Transverse colon (tissue), 4 donors: ENCODE data around the gene ZFAND6. TPM values are rescaled to one million over a fixed set of nuclear protein-coding genes. Genes with fewer than 3 reads are reported as not detected.

Experiments used
- DNase-seq: peaks from one replicate; pipeline ENCODE4 v3.0.0-alpha.2; 2019
- H3K27ac ChIP-seq, 4 donors: fragments of 200-600 bp; sonication (generic); 2 replicates each; pipeline ENCODE4 v1.5.1; 2016 to 2018; ENCODE audit warnings: inconsistent platforms in 4 of 4
- H3K27me3 ChIP-seq: fragments of 200-600 bp; sonication (generic); 2 replicates; pipeline ENCODE4 v1.5.1; 2017; ENCODE audit warnings: inconsistent platforms
- H3K36me3 ChIP-seq, 4 donors: fragments of 200-600 bp; sonication (generic); 2 replicates each; pipeline ENCODE4 v1.5.1; 2017 to 2019; ENCODE audit warnings: inconsistent platforms in 4 of 4
- H3K4me1 ChIP-seq, 4 donors: fragments of 200-600 bp; sonication (generic); 2 replicates each; pipeline ENCODE4 v1.5.1; 2017 to 2020; ENCODE audit warnings: inconsistent platforms in 4 of 4
- H3K4me3 ChIP-seq, 4 donors: fragments of 200-600 bp; sonication (generic); 1 replicate in 1 of 4; 2 replicates in 3 of 4; pipeline versions ENCODE4 v1.5.1 to v1.6.1; 2017 to 2019; ENCODE audit warnings: inconsistent platforms in 4 of 4
- H3K9me3 ChIP-seq, 2 donors: fragments of 200-600 bp; sonication (generic); 2 replicates each; pipeline ENCODE4 v1.5.1; 2017 to 2019; ENCODE audit warnings: inconsistent platforms in 2 of 2
- CTCF ChIP-seq, 5 experiments: fragments of 200-600 bp in 3 of 5; fragments of 450-650 bp in 2 of 5; sonication (generic) in 3 of 5; IDR thresholded peaks; 1 replicate in 2 of 5; 2 replicates in 3 of 5; pipeline ENCODE4 v1.5.1; 2016 to 2017; ENCODE audit warnings: antibody characterized with exemption in 5 of 5, inconsistent platforms in 3 of 5, mild to moderate bottlenecking in 2 of 5, moderate library complexity in 1 of 5
- EP300 ChIP-seq: sonication (generic); formaldehyde crosslinking; IDR thresholded peaks from one replicate; pipeline ENCODE4 v1.6.1; 2017; ENCODE audit warnings: antibody characterized with exemption, low read depth
- POLR2A ChIP-seq: fragments of 450-650 bp; IDR thresholded peaks from one replicate; pipeline ENCODE4 v1.6.1; 2016; ENCODE audit warnings: antibody characterized with exemption, mild to moderate bottlenecking, moderate library complexity
- POLR2AphosphoS5 ChIP-seq, 3 donors: sonication (generic); formaldehyde crosslinking; IDR thresholded peaks; one replicate each; pipeline ENCODE4 v1.6.1; 2016; ENCODE audit warnings: antibody characterized with exemption in 3 of 3
- WGBS, 2 donors: methylation state at CpG; one replicate each; pipeline ENCODE4 v1.1.5; 2018; ENCODE audit warnings: low coverage in 1 of 2; 5-methylcytosine and 5-hydroxymethylcytosine counted together
- in situ Hi-C, 4 donors: fragments of 200-750 bp; cut with MboI; loops; one replicate each; pipeline versions ENCODE4 v1.15.0 to v1.15.1; 2017; ENCODE audit warnings: low sequenced_read_pairs in 3 of 4, low pct_ligation_motif_present in 1 of 4, low pct_unique_long_range_greater_than_20kb in 1 of 4
- intact Hi-C: fragments of 100-400 bp; cut with DNase I; formaldehyde crosslinking; loops from one replicate; pipeline ENCODE4 v1.15.1; 2023; ENCODE audit warnings: low total_unique reads
- total RNA-seq, 4 donors: library from RNA; depleted of rRNA; stranded (reverse); fragments of >200 nt; gene quantifications; one replicate each; pipeline ENCODE4 v1.1.0, GENCODE V29; 2016

The ZFAND6 gene
- total RNA-seq, 4 donors from 2014 or later = 86.7 to 195 (median 117) TPM

- Histone ChIP-seq H3K36me3 (no peaks in the 10 kb centered on the region), H3K27ac (peak overlapping the region in 2 of 4 donors; percentile 22 to 41), H3K9me3 (no peaks in the 10 kb centered on the region), H3K4me3 (no peak overlapping the region), H3K4me1 (peaks cover 0 to 19% (median 13%) of the 10 kb centered on the region in 4 donors), H3K27me3 (no peaks in the 10 kb centered on the region)
- in situ Hi-C loops (loop anchor here in 3 of 4 donors (25.0 kb wide), 2 partner anchors 100 to 275 kb away; partner anchors contain the start of genes MTHFS (in 2 of the 3) and ZFAND6 (in 2 of the 3)), intact Hi-C loops (no loop called here)
- no peak for DNase-seq
- 42 to 54% methylated on average over 4 to 6 of the region's 6 CpGs for WGBS, 2 donors
- TF ChIP-seq POLR2AphosphoS5 (IDR thresholded peaks at IDR 0.05) = peak in 1 of 3 donors; percentile 61
- no peak for TF ChIP-seq EP300
These were observed 102.6 kb downstream of the ZFAND6 start for GRCh38 chr15:80162059-80162554.

- H3K27me3 ChIP-seq = no peaks in the 10 kb centered on the region
- no peaks in the 10 kb centered on the region for H3K36me3 ChIP-seq
- no peak for DNase-seq
- WGBS, 2 donors = 87% methylated on average over 5 of the region's 5 CpGs; no CpG with 5 or more reads in 1 of the 2 donors
- no peak overlapping the region for H3K27ac ChIP-seq
- in situ Hi-C loops = loop anchor here in 3 of 4 donors (25.0 kb wide), 2 partner anchors 101 to 276 kb away; partner anchors contain the start of genes MTHFS (in 2 of the 3) and ZFAND6 (in 2 of the 3)
- H3K9me3 ChIP-seq = no peaks in the 10 kb centered on the region
- TF ChIP-seq CTCF (IDR thresholded peaks at IDR 0.05) (no peak), POLR2AphosphoS5 (IDR thresholded peaks at IDR 0.05) (no peak), POLR2A (no peak), EP300 (no peak)
- intact Hi-C loops = no loop called here
- peaks cover 0 to 19% (median 13%) of the 10 kb centered on the region in 4 donors for H3K4me1 ChIP-seq
- H3K4me3 ChIP-seq = no peak overlapping the region
These were observed 103.7 kb downstream of the ZFAND6 start for GRCh38 chr15:80163217-80163616.

- Histone ChIP-seq H3K4me3 (no peak overlapping the region), H3K27ac (no peak overlapping the region), H3K27me3 (no peaks in the 10 kb centered on the region), H3K9me3 (no peaks in the 10 kb centered on the region), H3K36me3 (no peaks in the 10 kb centered on the region), H3K4me1 (peaks cover 0 to 19% (median 13%) of the 10 kb centered on the region in 4 donors)
- TF ChIP-seq CTCF (IDR thresholded peaks at IDR 0.05) (no peak), POLR2A (no peak), POLR2AphosphoS5 (IDR thresholded peaks at IDR 0.05) (no peak), EP300 (no peak)
- WGBS, 2 donors = 92 to 100% methylated on average over 1 of the region's 1 CpG
- intact Hi-C loops = no loop called here
- in situ Hi-C loops = loop anchor here in 3 of 4 donors (25.0 kb wide), 2 partner anchors 102 to 277 kb away; partner anchors contain the start of genes MTHFS (in 2 of the 3) and ZFAND6 (in 2 of the 3)
- no peak for DNase-seq
These were observed 104.4 kb downstream of the ZFAND6 start for GRCh38 chr15:80163897-80164296.

GRCh38 chr15:80167936-80168335 is 108.5 kb downstream of the ZFAND6 start:
- H3K36me3 ChIP-seq = no peaks in the 10 kb centered on the region
- intact Hi-C loops (no loop called here), in situ Hi-C loops (loop anchor here in 3 of 4 donors (25.0 kb wide), 2 partner anchors 106 to 281 kb away; partner anchors contain the start of genes MTHFS (in 2 of the 3) and ZFAND6 (in 2 of the 3))
- DNase-seq = no peak
- no peak overlapping the region for H3K4me3 ChIP-seq
- WGBS, 2 donors = 93 to 100% methylated on average over 1 to 8 of the region's 8 CpGs
- H3K27ac ChIP-seq = no peak overlapping the region
- no peaks in the 10 kb centered on the region for H3K27me3 ChIP-seq
- H3K4me1 ChIP-seq = no peaks in the 10 kb centered on the region
- no peaks in the 10 kb centered on the region for H3K9me3 ChIP-seq
- TF ChIP-seq CTCF (IDR thresholded peaks at IDR 0.05) (no peak), EP300 (no peak), POLR2AphosphoS5 (IDR thresholded peaks at IDR 0.05) (no peak), POLR2A (no peak)
